CD4-positive, alpha-beta T cell treated with Interferon gamma for 1 hour (primary cell): ENCODE results near the gene ERCC2.

Source experiments
- DNase-seq: peaks from one replicate; pipeline ENCODE4 v3.0.0-alpha.2; 2020

Gene ERCC2

GRCh38 chr19:45400192-45400591 is 29.8 kb upstream of the ERCC2 start:
- no peak for DNase-seq

GRCh38 chr19:45395821-45396617 is 25.6 kb upstream of the ERCC2 start:
- no peak for DNase-seq

- DNase-seq: no peak
These were observed 21.7 kb upstream of the ERCC2 start for GRCh38 chr19:45391871-45392665.

GRCh38 chr19:45391346-45391745 is 21.0 kb upstream of the ERCC2 start:
- no peak for DNase-seq

GRCh38 chr19:45385392-45386221 is 15.2 kb upstream of the ERCC2 start:
- no peak for DNase-seq

GRCh38 chr19:45382426-45382825 is 12.1 kb upstream of the ERCC2 start:
- DNase-seq: no peak

- no peak for DNase-seq
These were observed 9.7 kb upstream of the ERCC2 start for GRCh38 chr19:45380107-45380506.

GRCh38 chr19:45376045-45376724 is 5.8 kb upstream of the ERCC2 start:
- DNase-seq: no peak

GRCh38 chr19:45368737-45369340 is 1.5 kb downstream of the ERCC2 start:
- no peak for DNase-seq

- DNase-seq: no peak
These were observed 2.2 kb downstream of the ERCC2 start for GRCh38 chr19:45368127-45368526.

- DNase-seq: no peak
These were observed 5.7 kb downstream of the ERCC2 start for GRCh38 chr19:45364696-45365095.

GRCh38 chr19:45363861-45364459 is 6.4 kb downstream of the ERCC2 start:
- no peak for DNase-seq

GRCh38 chr19:45362291-45362690 is 8.1 kb downstream of the ERCC2 start:
- no peak for DNase-seq

GRCh38 chr19:45361608-45362007 is 8.8 kb downstream of the ERCC2 start:
- no peak for DNase-seq

- DNase-seq: no peak
These were observed 12.1 kb downstream of the ERCC2 start for GRCh38 chr19:45358213-45358792.

- no peak for DNase-seq
These were observed 13.0 kb downstream of the ERCC2 start for GRCh38 chr19:45357445-45357783.

GRCh38 chr19:45356760-45357444 is 13.5 kb downstream of the ERCC2 start:
- DNase-seq: no peak

GRCh38 chr19:45355910-45356309 is 14.5 kb downstream of the ERCC2 start:
- DNase-seq: no peak

- no peak for DNase-seq
These were observed 15.0 kb downstream of the ERCC2 start for GRCh38 chr19:45355402-45355801.

- DNase-seq: no peak
These were observed 16.0 kb downstream of the ERCC2 start for GRCh38 chr19:45354241-45354842.
